Small intestine (tissue), 7 donors: ENCODE results near the gene RDH11. TPM values are rescaled to one million over a fixed set of nuclear protein-coding genes. Genes with fewer than 3 reads are reported as not detected.

Experiments
- DNase-seq, 2 donors: peaks; one replicate each; pipeline versions ENCODE4 v3.0.0 to v3.0.0-alpha.2; 2013
- FAIRE-seq: peaks from 2 replicates; lab custom pipeline; 2012; peaks lifted over from hg19 to GRCh38; lab: Jason Lieb, UNC
- H3K27ac ChIP-seq, 3 donors: one replicate each; pipeline ENCODE4 v1.5.1; 2013; ENCODE audit warnings: low read length in 2 of 3, mild to moderate bottlenecking in 2 of 3, control low read depth in 1 of 3, inconsistent platforms in 1 of 3, low read depth in 1 of 3, moderate library complexity in 1 of 3
- H3K27me3 ChIP-seq, 3 donors: one replicate each; pipeline ENCODE4 v1.6.1; 2013; ENCODE audit warnings: low read length in 3 of 3, inconsistent platforms in 1 of 3; ENCODE audit not compliant: control insufficient read depth in 3 of 3, insufficient read depth in 3 of 3
- H3K36me3 ChIP-seq, 3 donors: one replicate each; pipeline ENCODE4 v1.6.1; 2013; ENCODE audit warnings: low read length in 3 of 3, inconsistent platforms in 1 of 3, low read depth in 1 of 3, mild to moderate bottlenecking in 1 of 3, moderate library complexity in 1 of 3; ENCODE audit not compliant: control insufficient read depth in 3 of 3, insufficient read depth in 2 of 3
- H3K4me1 ChIP-seq, 3 donors: one replicate each; pipeline ENCODE4 v1.6.1; 2013; ENCODE audit warnings: low read length in 2 of 3, inconsistent platforms in 1 of 3, low read depth in 1 of 3, mild to moderate bottlenecking in 1 of 3, moderate library complexity in 1 of 3; ENCODE audit not compliant: control insufficient read depth in 3 of 3, insufficient read depth in 2 of 3
- H3K4me3 ChIP-seq, 3 donors: one replicate each; pipeline ENCODE4 v1.5.1; 2013; ENCODE audit warnings: low read length in 3 of 3, control low read depth in 1 of 3, inconsistent platforms in 1 of 3, low read depth in 1 of 3, mild to moderate bottlenecking in 1 of 3, moderate library complexity in 1 of 3
- H3K9me3 ChIP-seq, 2 donors: one replicate each; pipeline ENCODE4 v1.6.1; 2013; ENCODE audit warnings: low read depth in 1 of 2, low read length in 1 of 2; ENCODE audit not compliant: control insufficient read depth in 2 of 2, insufficient read depth in 1 of 2
- WGBS, 3 donors: extraction: QIAGEN DNeasy Blood & Tissue Kit; methylation state at CpG; one replicate each; pipeline ENCODE4 v1.1.7; 2013; 5-methylcytosine and 5-hydroxymethylcytosine counted together
- polyA plus RNA-seq, 4 donors: library from polyadenylated mRNA; stranded (reverse) in 3 of 4; unstranded in 1 of 4; fragments of 200-250 nt in 3 of 4; fragments of 120-200 nt in 1 of 4; gene quantifications; one replicate each; pipeline versions ENCODE4 v1.2.1 to v1.2.3, GENCODE V29; 2013
- donor health status: healthy with polysubstance abuse.
- donor health status: control.
- donor health status: control.
- donor health status: Bipolar disorder and iron deficiency.
- donor health status: healthy.

RDH11 gene
- polyA plus RNA-seq, 4 donors = 5.9 to 63.8 (median 23.8) TPM

GRCh38 chr14:67698179-67698578 is 2.6 kb upstream of the RDH11 start:
- WGBS, 3 donors = 63 to 78% (median 70%) methylated on average over 1 of the region's 1 CpG
- no peaks in the 10 kb centered on the region for H3K36me3 ChIP-seq
- peaks cover 0 to 5% (median 0%) of the 10 kb centered on the region in 3 donors for H3K4me1 ChIP-seq
- no peak overlapping the region for H3K27ac ChIP-seq
- no peak for FAIRE-seq
- H3K4me3 ChIP-seq = no peak overlapping the region
- H3K9me3 ChIP-seq = no peaks in the 10 kb centered on the region
- H3K27me3 ChIP-seq = no peaks in the 10 kb centered on the region
- no peak for DNase-seq

DNA sequence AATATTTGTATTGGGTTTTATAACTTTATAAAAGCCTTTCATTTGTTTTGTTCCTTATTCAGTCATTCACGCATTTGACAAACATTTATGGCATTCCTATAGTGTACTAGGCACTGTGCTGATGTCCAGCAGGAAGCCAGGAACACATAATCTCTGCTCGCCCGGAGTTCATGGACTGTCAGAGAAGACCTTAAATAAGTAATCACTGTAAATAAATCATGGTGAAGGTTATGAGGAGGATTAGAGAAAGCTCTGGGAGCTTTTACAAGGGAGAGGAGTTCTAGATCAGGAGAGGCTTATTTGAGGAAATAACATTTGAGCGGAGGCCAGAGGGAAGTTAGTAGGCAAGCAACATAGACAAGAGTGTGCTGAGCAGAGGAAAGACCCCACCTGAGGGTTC is 1.4 kb upstream of the RDH11 start:
- FAIRE-seq (no peak), DNase-seq (no peak)
- H3K4me3 ChIP-seq = no peak overlapping the region
- peaks cover 0 to 5% (median 0%) of the 10 kb centered on the region in 3 donors for H3K4me1 ChIP-seq
- H3K36me3 ChIP-seq = peaks cover 0 to 3% (median 2%) of the 10 kb centered on the region in 3 donors
- H3K27me3 ChIP-seq = no peaks in the 10 kb centered on the region
- no peak overlapping the region for H3K27ac ChIP-seq
- H3K9me3 ChIP-seq = no peaks in the 10 kb centered on the region
- 90 to 94% (median 94%) methylated on average over 4 of the region's 4 CpGs for WGBS, 3 donors

DNA sequence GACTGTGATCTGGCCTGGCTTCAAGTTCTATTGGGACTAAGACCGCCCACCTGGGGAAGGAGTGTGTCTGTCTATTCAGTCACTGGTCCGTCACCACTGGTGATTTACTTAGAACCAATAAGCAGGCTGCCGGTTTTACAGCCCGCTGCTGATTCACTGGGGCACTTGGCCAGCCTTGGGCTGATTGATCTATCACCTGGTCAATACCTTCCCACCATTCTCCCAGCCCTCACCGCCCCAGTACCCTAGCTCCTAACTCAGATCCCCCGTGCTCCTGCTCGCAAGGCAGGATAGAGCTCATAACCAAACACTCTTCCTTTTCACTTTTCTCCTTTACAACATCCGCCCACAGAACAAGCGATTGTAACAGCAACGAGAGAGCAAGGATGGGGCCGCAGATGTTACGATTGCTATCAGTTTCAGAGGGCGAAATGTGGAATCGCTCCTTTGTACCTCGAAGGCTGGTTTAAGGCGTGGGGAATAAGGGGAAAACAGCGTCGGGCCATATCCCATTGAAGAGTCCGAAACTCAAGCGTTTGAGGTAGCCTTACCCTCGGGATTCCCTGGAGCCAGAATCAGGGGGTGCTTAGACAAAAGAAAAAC is 672 bp downstream of the RDH11 start:
- peak; percentile 92 to 96 for DNase-seq
- Histone ChIP-seq H3K4me1 (peaks cover 0 to 5% (median 0%) of the 10 kb centered on the region in 3 donors), H3K27me3 (no peaks in the 10 kb centered on the region), H3K27ac (peak overlapping the region; percentile 80 to 89 (median 85)), H3K36me3 (peaks cover 5 to 11% (median 5%) of the 10 kb centered on the region in 3 donors), H3K9me3 (no peaks in the 10 kb centered on the region), H3K4me3 (peak overlapping the region; percentile 67 to 96 (median 86))
- 0 to 1% (median 0%) methylated on average over 21 of the region's 21 CpGs for WGBS, 3 donors
- FAIRE-seq = no peak

DNA sequence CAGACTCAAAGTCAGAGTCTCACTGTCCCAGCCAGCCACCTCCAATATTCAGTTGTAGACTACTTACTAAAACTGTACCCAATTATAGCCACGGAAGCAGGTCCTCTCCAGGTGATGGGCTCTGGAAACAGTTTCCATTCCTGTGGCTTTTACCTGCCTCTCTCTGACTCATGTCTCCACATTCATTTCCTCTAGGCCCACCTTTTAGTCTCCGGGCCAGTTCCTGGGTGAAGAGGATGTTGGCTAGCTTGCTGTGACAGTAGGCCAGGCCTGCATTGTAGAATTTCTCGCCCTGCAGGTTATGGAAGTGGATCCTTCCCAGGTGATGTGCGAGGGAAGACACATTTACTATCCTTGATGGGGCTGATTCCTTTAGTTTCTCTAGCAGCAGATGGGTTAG is 5.6 kb downstream of the RDH11 start:
- 95 to 97% (median 95%) methylated on average over 4 of the region's 4 CpGs for WGBS, 3 donors
- no peak overlapping the region for H3K4me3 ChIP-seq
- DNase-seq = no peak

DNA sequence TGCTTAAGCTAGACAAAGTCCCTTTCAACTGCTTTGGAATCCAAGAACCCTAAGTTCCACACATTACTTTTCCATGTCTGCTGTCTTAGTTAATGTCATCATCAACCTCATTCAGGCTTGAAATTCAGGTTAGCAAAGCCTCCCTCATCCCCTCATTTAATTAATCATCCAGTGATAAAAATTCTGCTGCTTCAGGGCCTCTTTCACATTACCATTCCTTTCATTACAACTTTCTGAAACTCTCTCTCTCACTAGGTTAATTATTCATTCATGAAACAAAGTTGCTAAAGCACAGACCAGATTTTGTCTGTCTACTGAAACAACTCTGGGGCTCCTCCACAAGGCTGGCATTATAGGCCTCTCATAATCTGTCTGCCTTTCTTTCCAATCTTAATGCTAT is 11.7 kb downstream of the RDH11 start:
- peaks cover 4 to 25% (median 7%) of the 10 kb centered on the region in 3 donors for H3K36me3 ChIP-seq
- FAIRE-seq = no peak
- no peak overlapping the region for H3K27ac ChIP-seq

More for the DNA sequence above, 5.6 kb downstream of the RDH11 start:
- peaks cover 11 to 37% (median 12%) of the 10 kb centered on the region in 3 donors for H3K36me3 ChIP-seq
- no peaks in the 10 kb centered on the region for H3K27me3 ChIP-seq
- H3K4me1 ChIP-seq = peaks cover 0 to 5% (median 0%) of the 10 kb centered on the region in 3 donors
- no peak overlapping the region for H3K27ac ChIP-seq
- no peak for FAIRE-seq
- H3K9me3 ChIP-seq = no peaks in the 10 kb centered on the region

GRCh38 chr14:67680941-67681340 is 14.6 kb downstream of the RDH11 start:
- FAIRE-seq (no peak), DNase-seq (no peak)
- peaks cover 5 to 19% (median 7%) of the 10 kb centered on the region in 3 donors for H3K36me3 ChIP-seq
- H3K27ac ChIP-seq = no peak overlapping the region
- no peaks in the 10 kb centered on the region for H3K9me3 ChIP-seq
- H3K4me3 ChIP-seq = no peak overlapping the region
- no peaks in the 10 kb centered on the region for H3K27me3 ChIP-seq
- peaks cover 0 to 4% (median 0%) of the 10 kb centered on the region in 3 donors for H3K4me1 ChIP-seq
- WGBS, 3 donors = 54 to 71% (median 67%) methylated on average over 2 of the region's 2 CpGs

More for the DNA sequence above, 11.7 kb downstream of the RDH11 start:
- Histone ChIP-seq H3K4me1 (peaks cover 0 to 4% (median 0%) of the 10 kb centered on the region in 3 donors), H3K27me3 (no peaks in the 10 kb centered on the region), H3K9me3 (no peaks in the 10 kb centered on the region), H3K4me3 (no peak overlapping the region)
- DNase-seq = no peak

DNA sequence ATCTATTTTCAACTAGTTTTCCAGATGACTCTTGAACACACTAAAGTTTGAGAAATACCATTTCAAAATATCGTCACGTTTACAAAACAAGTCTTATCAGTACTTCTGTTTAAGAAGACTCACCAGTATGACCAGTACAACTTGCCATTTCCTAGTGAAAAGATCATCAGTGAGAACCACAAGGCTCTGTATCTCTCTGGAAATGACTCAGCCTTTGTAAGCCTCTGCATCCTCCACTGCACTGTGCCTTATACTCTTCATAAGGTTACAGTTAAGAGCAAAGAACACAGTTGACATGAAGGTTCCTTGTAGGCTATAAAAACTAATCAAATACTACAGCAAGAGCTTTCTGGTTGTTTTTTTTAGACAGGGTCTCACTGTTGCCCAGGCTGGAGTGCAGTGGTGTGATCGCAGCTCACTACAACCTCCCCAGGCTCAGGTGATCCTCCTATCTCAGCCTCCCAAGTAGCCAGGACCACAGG is 15.4 kb downstream of the RDH11 start:
- FAIRE-seq (no peak), DNase-seq (no peak)
- H3K27ac ChIP-seq = no peak overlapping the region
- no peaks in the 10 kb centered on the region for H3K9me3 ChIP-seq
- H3K4me3 ChIP-seq = no peak overlapping the region
- H3K36me3 ChIP-seq = peaks cover 5 to 13% (median 7%) of the 10 kb centered on the region in 3 donors
- WGBS, 3 donors = 82 to 84% (median 84%) methylated on average over 3 of the region's 3 CpGs
- no peaks in the 10 kb centered on the region for H3K27me3 ChIP-seq
- peaks cover 0 to 5% (median 4%) of the 10 kb centered on the region in 3 donors for H3K4me1 ChIP-seq

DNA sequence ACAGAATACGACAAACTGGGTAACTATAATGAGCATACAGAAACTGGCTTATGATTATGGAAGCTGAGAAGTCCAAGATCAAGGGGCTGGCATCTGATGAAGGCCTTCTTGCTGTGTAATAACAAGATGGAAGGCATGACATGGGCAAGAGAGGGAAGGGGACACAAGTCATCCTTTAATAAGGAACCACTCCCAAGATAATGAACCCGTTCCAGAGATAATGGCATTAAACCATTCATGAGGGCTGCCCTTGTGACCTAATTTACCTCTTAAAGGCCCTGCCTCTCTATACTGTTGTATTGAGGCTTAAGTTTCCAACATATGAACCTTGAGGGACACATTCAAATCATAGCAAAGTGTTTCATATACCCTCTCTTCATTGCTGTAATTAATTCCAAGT is 16.6 kb downstream of the RDH11 start:
- no peak overlapping the region for H3K27ac ChIP-seq
- peaks cover 0 to 5% (median 4%) of the 10 kb centered on the region in 3 donors for H3K4me1 ChIP-seq
- DNase-seq (no peak), FAIRE-seq (no peak)
- no peaks in the 10 kb centered on the region for H3K27me3 ChIP-seq
- peaks cover 2 to 10% (median 7%) of the 10 kb centered on the region in 3 donors for H3K36me3 ChIP-seq
- 52 to 80% (median 62%) methylated on average over 2 of the region's 2 CpGs for WGBS, 3 donors
- no peaks in the 10 kb centered on the region for H3K9me3 ChIP-seq
- H3K4me3 ChIP-seq = no peak overlapping the region
